GM19463 (cell line): ENCODE data around the gene PLXDC1.

Experiments
- ATAC-seq: cut with Tn5 transposase; IDR thresholded peaks from one replicate; pipeline ENCODE4 v1.9.1; 2021; ENCODE audit warnings: mild to moderate bottlenecking, moderate library complexity; ENCODE audit not compliant: unreplicated experiment

The PLXDC1 gene

GRCh38 chr17:39099663-39100286, 51.7 kb downstream of the PLXDC1 start:
- no peak for ATAC-seq

GRCh38 chr17:39098588-39098987, 52.8 kb downstream of the PLXDC1 start:
- no peak for ATAC-seq

- no peak for ATAC-seq
Observed at GRCh38 chr17:39097537-39097936, 53.9 kb downstream of the PLXDC1 start.

GRCh38 chr17:39097150-39097519, 54.3 kb downstream of the PLXDC1 start:
- no peak for ATAC-seq

- ATAC-seq = no peak
Observed at GRCh38 chr17:39096508-39097149, 54.8 kb downstream of the PLXDC1 start.

- ATAC-seq = no peak
Observed at GRCh38 chr17:39095309-39095686, 56.1 kb downstream of the PLXDC1 start.

- no peak for ATAC-seq
Observed at GRCh38 chr17:39094607-39095308, 56.7 kb downstream of the PLXDC1 start.

- no peak for ATAC-seq
Observed at GRCh38 chr17:39092692-39093230, 58.7 kb downstream of the PLXDC1 start.

GRCh38 chr17:39090908-39091665, 60.4 kb downstream of the PLXDC1 start:
- no peak for ATAC-seq

- no peak for ATAC-seq
Observed at GRCh38 chr17:39090400-39090799, 61.0 kb downstream of the PLXDC1 start.

GRCh38 chr17:39084558-39084957, 66.9 kb downstream of the PLXDC1 start:
- no peak for ATAC-seq

- no peak for ATAC-seq
Observed at GRCh38 chr17:39083270-39083669, 68.2 kb downstream of the PLXDC1 start.

- ATAC-seq = no peak
Observed at GRCh38 chr17:39082482-39082881, 69.0 kb downstream of the PLXDC1 start.

- ATAC-seq = no peak
Observed at GRCh38 chr17:39081851-39082250, 69.6 kb downstream of the PLXDC1 start.

GRCh38 chr17:39080421-39081078, 70.9 kb downstream of the PLXDC1 start:
- no peak for ATAC-seq

- ATAC-seq = no peak
Observed at GRCh38 chr17:39079836-39080235, 71.6 kb downstream of the PLXDC1 start.

GRCh38 chr17:39077866-39078265, 73.6 kb downstream of the PLXDC1 start:
- no peak for ATAC-seq

GRCh38 chr17:39077252-39077651, 74.2 kb downstream of the PLXDC1 start:
- ATAC-seq = no peak

- no peak for ATAC-seq
Observed at GRCh38 chr17:39074676-39075075, 76.8 kb downstream of the PLXDC1 start.

GRCh38 chr17:39073916-39074315, 77.5 kb downstream of the PLXDC1 start:
- ATAC-seq = no peak

- ATAC-seq = no peak
Observed at GRCh38 chr17:39073353-39073752, 78.1 kb downstream of the PLXDC1 start.
